Testis (tissue), 2 donors: ENCODE measurements around the gene ZNF275.

ENCODE experiments used
- POLR2A ChIP-seq: fragments of 450-650 bp; IDR thresholded peaks from one replicate; pipeline ENCODE4 v1.6.1; 2017; ENCODE audit warnings: antibody characterized with exemption, mild to moderate bottlenecking, moderate library complexity
- TF ChIP-seq, protein P1 (sequence below), 3 experiments: fragments of 450-650 bp in 2 of 3; fragments of 200-600 bp in 1 of 3; sonication (generic) in 1 of 3; IDR thresholded peaks; one replicate each; pipeline ENCODE4 v1.5.1; 2016 to 2019; ENCODE audit warnings: antibody characterized with exemption in 3 of 3, mild to moderate bottlenecking in 2 of 3, moderate library complexity in 1 of 3

DNA sequence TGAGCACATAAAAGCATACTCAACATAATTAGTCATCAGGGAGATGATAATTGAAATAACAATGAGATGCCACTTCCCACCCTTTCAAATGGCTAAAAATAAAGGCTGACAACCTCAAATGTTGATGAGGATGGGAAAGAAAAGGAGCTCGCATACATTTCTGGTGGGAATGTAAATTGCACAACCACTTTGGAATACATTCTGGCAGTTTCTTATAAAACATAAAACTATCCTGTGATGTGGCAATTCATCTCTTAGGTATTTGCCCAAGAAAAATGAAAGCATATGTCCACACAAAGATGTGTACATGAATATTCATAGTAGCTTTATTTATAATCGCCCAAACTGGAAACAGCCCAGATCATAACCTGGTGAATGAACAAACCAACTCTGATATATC, 687 bp upstream of the ZNF275 start:
- TF ChIP-seq POLR2A: no peak
- TF ChIP-seq, protein P1, sequence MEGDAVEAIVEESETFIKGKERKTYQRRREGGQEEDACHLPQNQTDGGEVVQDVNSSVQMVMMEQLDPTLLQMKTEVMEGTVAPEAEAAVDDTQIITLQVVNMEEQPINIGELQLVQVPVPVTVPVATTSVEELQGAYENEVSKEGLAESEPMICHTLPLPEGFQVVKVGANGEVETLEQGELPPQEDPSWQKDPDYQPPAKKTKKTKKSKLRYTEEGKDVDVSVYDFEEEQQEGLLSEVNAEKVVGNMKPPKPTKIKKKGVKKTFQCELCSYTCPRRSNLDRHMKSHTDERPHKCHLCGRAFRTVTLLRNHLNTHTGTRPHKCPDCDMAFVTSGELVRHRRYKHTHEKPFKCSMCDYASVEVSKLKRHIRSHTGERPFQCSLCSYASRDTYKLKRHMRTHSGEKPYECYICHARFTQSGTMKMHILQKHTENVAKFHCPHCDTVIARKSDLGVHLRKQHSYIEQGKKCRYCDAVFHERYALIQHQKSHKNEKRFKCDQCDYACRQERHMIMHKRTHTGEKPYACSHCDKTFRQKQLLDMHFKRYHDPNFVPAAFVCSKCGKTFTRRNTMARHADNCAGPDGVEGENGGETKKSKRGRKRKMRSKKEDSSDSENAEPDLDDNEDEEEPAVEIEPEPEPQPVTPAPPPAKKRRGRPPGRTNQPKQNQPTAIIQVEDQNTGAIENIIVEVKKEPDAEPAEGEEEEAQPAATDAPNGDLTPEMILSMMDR (IDR thresholded peaks at IDR 0.05): no peak
